IMR-90 (cell line): ENCODE results near the gene CTDP1. TPM values are rescaled to one million over a fixed set of nuclear protein-coding genes. Genes with fewer than 3 reads are reported as not detected.

Source experiments
- ATAC-seq: fragments of 200-7000 bp; cut with Tn5 transposase; 2 replicates; pipeline ENCODE4 v1.9.1; 2020; ENCODE audit warnings: low read depth, mild to moderate bottlenecking, moderate library complexity
- BruUV-seq: library from RNA; stranded (reverse); fragments of 400-500 nt; replicated peaks from 2 replicates; lab custom pipeline; 2021; lab: Mats Ljungman, UMichigan
- CTCF ChIA-PET: fragments of 300-600 bp; formaldehyde crosslinking; extraction: SDS; loops from one replicate; lab custom pipeline; 2021; ENCODE audit warnings: antibody characterized with exemption; lab: Yijun Ruan, JAX
- POLR2A ChIA-PET: fragments of 300-600 bp; sonication (Branson Sonifier 250); formaldehyde crosslinking; loops from one replicate; lab custom pipeline; 2022; ENCODE audit warnings: antibody characterized with exemption; ENCODE audit not compliant: unreplicated experiment; lab: Charles Lee
- DNase-seq: peaks from one replicate; pipeline ENCODE4 v3.0.0; 2013
- H2AFZ ChIP-seq: replicated peaks from 2 replicates; pipeline ENCODE3; 2013; ENCODE audit warnings: low read length, mild to moderate bottlenecking; ENCODE audit not compliant: poor library complexity
- H2AK5ac ChIP-seq: 2 replicates; pipeline ENCODE4 v1.6.1; 2013; ENCODE audit warnings: low read depth, low read length, inconsistent platforms
- H2AK9ac ChIP-seq: replicated peaks from 2 replicates; pipeline ENCODE3; 2013; ENCODE audit warnings: mild to moderate bottlenecking, low read depth, low read length, moderate library complexity; ENCODE audit not compliant: poor library complexity
- H2BK120ac ChIP-seq: 2 replicates; pipeline ENCODE4 v1.6.1; 2013; ENCODE audit warnings: low read depth, low read length, inconsistent platforms
- H2BK15ac ChIP-seq: 3 replicates; pipeline ENCODE4 v1.6.1; 2013; ENCODE audit warnings: low read depth, low read length, inconsistent platforms
- H2BK20ac ChIP-seq: 2 replicates; pipeline ENCODE4 v1.6.1; 2013; ENCODE audit warnings: low read depth, mild to moderate bottlenecking, inconsistent platforms, low read length, moderate library complexity
- H2BK5ac ChIP-seq: 2 replicates; pipeline ENCODE4 v1.6.1; 2013; ENCODE audit warnings: mild to moderate bottlenecking, low read depth, low read length, inconsistent platforms; ENCODE audit not compliant: poor library complexity, severe bottlenecking
- H3K14ac ChIP-seq: replicated peaks from 2 replicates; pipeline ENCODE4 v1.6.1; 2013; ENCODE audit warnings: low read depth, low read length, inconsistent platforms
- H3K18ac ChIP-seq: 2 replicates; pipeline ENCODE4 v1.6.1; 2013; ENCODE audit warnings: low read depth, low read length, control low read depth
- H3K23ac ChIP-seq: 2 replicates; pipeline ENCODE4 v1.6.1; 2013; ENCODE audit warnings: low read depth, low read length, inconsistent platforms
- H3K27ac ChIP-seq: 2 replicates; pipeline ENCODE4 v1.5.1; 2013; ENCODE audit warnings: mild to moderate bottlenecking, control low read depth, low read length; ENCODE audit not compliant: insufficient read depth
- H3K27me3 ChIP-seq: 2 replicates; pipeline ENCODE4 v1.6.1; 2013; ENCODE audit warnings: low read length; ENCODE audit not compliant: control insufficient read depth, insufficient read depth
- H3K36me3 ChIP-seq: 2 replicates; pipeline ENCODE4 v1.6.1; 2013; ENCODE audit warnings: low read length, mixed read lengths; ENCODE audit not compliant: control insufficient read depth, insufficient read depth
- H3K4ac ChIP-seq: 2 replicates; pipeline ENCODE4 v1.6.1; 2013; ENCODE audit warnings: low read depth, low read length, inconsistent platforms
- H3K4me1 ChIP-seq: 2 replicates; pipeline ENCODE4 v1.6.1; 2013; ENCODE audit warnings: low read length, mixed read lengths; ENCODE audit not compliant: control insufficient read depth, insufficient read depth
- H3K4me2 ChIP-seq: 2 replicates; pipeline ENCODE4 v1.6.1; 2013; ENCODE audit warnings: low read depth, mild to moderate bottlenecking, control low read depth, low read length, moderate library complexity
- H3K4me3 ChIP-seq: 2 replicates; pipeline ENCODE4 v1.5.1; 2013; ENCODE audit warnings: low read depth, mild to moderate bottlenecking, control low read depth, low read length, moderate library complexity; ENCODE audit not compliant: insufficient read depth
- H3K56ac ChIP-seq: 2 replicates; pipeline ENCODE4 v1.6.1; 2013; ENCODE audit warnings: low read length, inconsistent platforms; ENCODE audit not compliant: insufficient read depth; ENCODE audit errors: extremely low read depth
- H3K79me1 ChIP-seq, 2 experiments: 2 replicates each; pipeline ENCODE4 v1.6.1; 2013; ENCODE audit warnings: low read length in 2 of 2, inconsistent platforms in 1 of 2, low read depth in 1 of 2
- H3K9ac ChIP-seq: 2 replicates; pipeline ENCODE4 v1.6.1; 2013; ENCODE audit warnings: low read depth, low read length, control low read depth
- H3K9me1 ChIP-seq: 2 replicates; pipeline ENCODE4 v1.6.1; 2013; ENCODE audit warnings: low read length, inconsistent platforms; ENCODE audit not compliant: insufficient read depth
- H3K9me3 ChIP-seq: 2 replicates; pipeline ENCODE4 v1.6.1; 2013; ENCODE audit warnings: low read length; ENCODE audit not compliant: control insufficient read depth, insufficient read depth
- H4K20me1 ChIP-seq: 2 replicates; pipeline ENCODE4 v1.6.1; 2013; ENCODE audit warnings: low read length, inconsistent platforms; ENCODE audit not compliant: insufficient read depth
- H4K5ac ChIP-seq: 2 replicates; pipeline ENCODE4 v1.6.1; 2013; ENCODE audit warnings: mild to moderate bottlenecking, low read depth, low read length, control low read depth
- H4K8ac ChIP-seq, 2 experiments: 2 replicates each; pipeline ENCODE4 v1.6.1; 2013; ENCODE audit warnings: low read depth in 2 of 2, low read length in 2 of 2, control low read depth in 1 of 2, inconsistent platforms in 1 of 2
- H4K91ac ChIP-seq: 2 replicates; pipeline ENCODE4 v1.6.1; 2013; ENCODE audit warnings: low read depth, low read length, inconsistent platforms; ENCODE audit not compliant: insufficient read depth
- BHLHE40 ChIP-seq: fragments of 150-350 bp; IDR thresholded peaks from 2 replicates; pipeline ENCODE4 v1.6.1; 2016; ENCODE audit warnings: mild to moderate bottlenecking, low read depth, low read length
- CEBPB ChIP-seq: IDR thresholded peaks from 2 replicates; pipeline ENCODE4 v1.6.1; 2012; ENCODE audit warnings: low read depth, low read length, improper control_type of control experiment
- CHD1 ChIP-seq: IDR thresholded peaks from 2 replicates; pipeline ENCODE4 v1.6.1; 2012; ENCODE audit warnings: low read depth, low read length, improper control_type of control experiment
- MAFK ChIP-seq: IDR thresholded peaks from 2 replicates; pipeline ENCODE4 v1.6.1; 2012; ENCODE audit warnings: low read depth, low read length, improper control_type of control experiment
- MXI1 ChIP-seq: IDR thresholded peaks from 2 replicates; pipeline ENCODE4 v1.6.1; 2012; ENCODE audit warnings: low read depth, mild to moderate bottlenecking, low read length, moderate library complexity, borderline replicate concordance
- POLR2A ChIP-seq: IDR thresholded peaks from 2 replicates; pipeline ENCODE4 v1.6.1; 2012; ENCODE audit warnings: mild to moderate bottlenecking, low read depth, low read length
- RCOR1 ChIP-seq: IDR thresholded peaks from 2 replicates; pipeline ENCODE4 v1.6.1; 2012; ENCODE audit warnings: mild to moderate bottlenecking, low read length, improper control_type of control experiment; ENCODE audit not compliant: insufficient replicate concordance
- RFX5 ChIP-seq: IDR thresholded peaks from 2 replicates; pipeline ENCODE4 v1.8.0; 2012; ENCODE audit warnings: low read depth, mild to moderate bottlenecking, low read length, moderate library complexity
- WGBS, 2 experiments: methylation state at CpG; one replicate each; pipeline versions ENCODE4 v1.1.5 to v1.1.7; 2013; ENCODE audit warnings: missing lambda C conversion rate in 2 of 2; ENCODE audit not compliant: insufficient read length in 1 of 2; ENCODE audit errors: extremely low coverage in 2 of 2; 5-methylcytosine and 5-hydroxymethylcytosine counted together
- dilution Hi-C: fragments of 300-500 bp; cut with HindIII; formaldehyde crosslinking; loops from one replicate; pipeline ENCODE4 v1.14.3; 2018; ENCODE audit warnings: low sequenced_read_pairs; ENCODE audit not compliant: unreplicated experiment
- in situ Hi-C: fragments of 300-500 bp; cut with MboI; formaldehyde crosslinking; loops from 3 replicates; pipeline ENCODE4 v1.14.3; 2019; ENCODE audit warnings: low sequenced_read_pairs, inconsistent platforms, mixed read lengths
- intact Hi-C: fragments of 100-400 bp; cut with micrococcal nuclease; formaldehyde crosslinking; loops from 2 replicates; pipeline ENCODE4 v1.10.0; 2022
- polyA plus RNA-seq, 3 experiments: library from polyadenylated mRNA; depleted of rRNA; stranded (reverse); fragments of >200 nt; gene quantifications; 2 replicates each; pipeline ENCODE4 v1.2.3, GENCODE V29; 2012; ENCODE audit warnings: low replicate concordance in 1 of 3
- total RNA-seq: library from RNA; depleted of rRNA; stranded (reverse); fragments of >200 nt; gene quantifications from 2 replicates; pipeline ENCODE4 v1.2.3, GENCODE V29; 2012
- TF ChIP-seq, protein P1 (sequence below): fragments of 150-350 bp; IDR thresholded peaks from 2 replicates; pipeline ENCODE4 v1.6.1; 2016; ENCODE audit warnings: low read depth, mild to moderate bottlenecking, low read length, moderate library complexity, borderline replicate concordance
- TF ChIP-seq, protein P2 (sequence below): fragments of 150-350 bp; IDR thresholded peaks from 2 replicates; pipeline ENCODE4 v1.6.1; 2017; ENCODE audit warnings: mild to moderate bottlenecking, antibody characterized with exemption, low read length, low read depth

CTDP1 gene
- total and polyA plus RNA-seq, 2 of the 4 experiments (the other 2 are of a cell fraction), result 13.4 to 17.6 TPM

DNA sequence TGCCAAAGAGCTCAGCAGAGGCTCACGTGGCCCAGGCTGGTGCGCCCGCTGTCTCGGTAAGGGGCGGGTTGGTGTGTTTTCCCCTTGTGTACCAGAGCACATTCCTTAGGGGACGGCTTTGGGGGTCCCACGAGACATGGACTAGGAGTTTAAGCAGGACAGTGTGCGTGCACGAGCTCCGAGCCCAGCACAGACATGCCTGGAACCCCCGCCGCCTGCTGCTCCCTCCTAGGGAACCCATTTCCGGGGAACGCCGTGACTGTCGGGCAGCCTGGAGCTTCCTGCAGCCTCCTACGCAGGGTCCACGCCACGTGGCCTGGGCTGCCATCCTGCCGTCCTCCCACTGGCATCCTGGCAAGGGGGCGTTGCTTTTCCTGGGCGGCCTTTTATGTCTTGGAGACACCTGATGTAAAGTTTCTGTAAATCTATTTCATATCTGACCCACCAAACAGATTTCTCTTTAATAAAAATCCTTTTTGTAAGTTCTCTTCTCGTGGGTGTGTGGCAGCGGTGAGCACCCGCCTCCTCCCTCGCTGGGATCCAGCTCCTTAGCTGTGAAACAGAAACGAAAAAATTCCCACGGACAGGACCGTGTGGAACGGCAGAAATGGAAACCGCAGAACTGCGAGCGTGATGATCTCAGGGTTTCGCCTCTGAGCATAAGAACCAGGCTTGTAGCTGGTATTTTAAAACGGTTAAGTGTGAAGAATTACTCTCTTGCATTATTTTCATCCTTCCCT is 74.6 kb downstream of the CTDP1 start:
- ATAC-seq (no peak), DNase-seq (no peak)
- no peak overlapping the region for H3K56ac ChIP-seq
- no peak overlapping the region for H3K14ac ChIP-seq
- no peak overlapping the region for H3K4me3 ChIP-seq
- no peak overlapping the region for H2BK15ac ChIP-seq
- H2AFZ ChIP-seq, result no peak overlapping the region
- H4K91ac ChIP-seq, result no peak overlapping the region
- H3K4me1 ChIP-seq, result no peaks in the 10 kb centered on the region
- no peak overlapping the region for H3K18ac ChIP-seq
- H2BK20ac ChIP-seq, result no peak overlapping the region
- dilution Hi-C loops (no loop called here), in situ Hi-C loops (no loop called here), intact Hi-C loops (no loop called here)
- no peak overlapping the region for H3K9ac ChIP-seq
- no peak overlapping the region for H4K8ac ChIP-seq
- H3K4ac ChIP-seq, result no peak overlapping the region
- H3K9me1 ChIP-seq, result no peaks in the 10 kb centered on the region
- WGBS, 2 experiments, result no CpG with 5 or more reads among the region's 35 CpGs
- no peak overlapping the region for H3K4me2 ChIP-seq
- H3K79me1 ChIP-seq, result peaks cover 4 to 6% of the 10 kb centered on the region in 2 experiments; a peak in 1 of 4 replicates
- BruUV-seq, result no TSS peak
- H4K5ac ChIP-seq, result no peak overlapping the region
- ChIA-PET CTCF (no interaction called here), POLR2A (no interaction called here)
- no peak overlapping the region for H2BK5ac ChIP-seq
- H2AK5ac ChIP-seq, result no peak overlapping the region
- TF ChIP-seq BHLHE40 (no peak), RCOR1 (no peak), MAFK (no peak), RFX5 (no peak), CHD1 (no peak), MXI1 (no peak), CEBPB (no peak), POLR2A (no peak)
- TF ChIP-seq, protein P1, sequence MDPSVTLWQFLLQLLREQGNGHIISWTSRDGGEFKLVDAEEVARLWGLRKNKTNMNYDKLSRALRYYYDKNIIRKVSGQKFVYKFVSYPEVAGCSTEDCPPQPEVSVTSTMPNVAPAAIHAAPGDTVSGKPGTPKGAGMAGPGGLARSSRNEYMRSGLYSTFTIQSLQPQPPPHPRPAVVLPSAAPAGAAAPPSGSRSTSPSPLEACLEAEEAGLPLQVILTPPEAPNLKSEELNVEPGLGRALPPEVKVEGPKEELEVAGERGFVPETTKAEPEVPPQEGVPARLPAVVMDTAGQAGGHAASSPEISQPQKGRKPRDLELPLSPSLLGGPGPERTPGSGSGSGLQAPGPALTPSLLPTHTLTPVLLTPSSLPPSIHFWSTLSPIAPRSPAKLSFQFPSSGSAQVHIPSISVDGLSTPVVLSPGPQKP, result no peak
- TF ChIP-seq, protein P2, sequence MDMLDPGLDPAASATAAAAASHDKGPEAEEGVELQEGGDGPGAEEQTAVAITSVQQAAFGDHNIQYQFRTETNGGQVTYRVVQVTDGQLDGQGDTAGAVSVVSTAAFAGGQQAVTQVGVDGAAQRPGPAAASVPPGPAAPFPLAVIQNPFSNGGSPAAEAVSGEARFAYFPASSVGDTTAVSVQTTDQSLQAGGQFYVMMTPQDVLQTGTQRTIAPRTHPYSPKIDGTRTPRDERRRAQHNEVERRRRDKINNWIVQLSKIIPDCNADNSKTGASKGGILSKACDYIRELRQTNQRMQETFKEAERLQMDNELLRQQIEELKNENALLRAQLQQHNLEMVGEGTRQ, result no peak
- H2BK120ac ChIP-seq, result no peak overlapping the region
- no peak overlapping the region for H3K23ac ChIP-seq
- H4K20me1 ChIP-seq, result no peaks in the 10 kb centered on the region
- H3K27me3 ChIP-seq, result no peaks in the 10 kb centered on the region
- peaks cover 32% of the 10 kb centered on the region for H3K36me3 ChIP-seq
- H2AK9ac ChIP-seq, result no peak overlapping the region
- H3K9me3 ChIP-seq, result no peaks in the 10 kb centered on the region
- H3K27ac ChIP-seq, result no peak overlapping the region
